GM18873 (cell line): ENCODE data around the gene CACNA2D1.
"Not testable (repeated sequence)": the region's sequence is repeated elsewhere in the genome, so short reads cannot be mapped to it uniquely, and the experiment has no call there.

Experiments
- ATAC-seq: cut with Tn5 transposase; IDR thresholded peaks from one replicate; pipeline ENCODE4 v1.9.1; 2021; ENCODE audit warnings: mild to moderate bottlenecking, moderate library complexity, moderate number of reproducible peaks; ENCODE audit not compliant: unreplicated experiment, low FRiP score

CACNA2D1 gene

DNA sequence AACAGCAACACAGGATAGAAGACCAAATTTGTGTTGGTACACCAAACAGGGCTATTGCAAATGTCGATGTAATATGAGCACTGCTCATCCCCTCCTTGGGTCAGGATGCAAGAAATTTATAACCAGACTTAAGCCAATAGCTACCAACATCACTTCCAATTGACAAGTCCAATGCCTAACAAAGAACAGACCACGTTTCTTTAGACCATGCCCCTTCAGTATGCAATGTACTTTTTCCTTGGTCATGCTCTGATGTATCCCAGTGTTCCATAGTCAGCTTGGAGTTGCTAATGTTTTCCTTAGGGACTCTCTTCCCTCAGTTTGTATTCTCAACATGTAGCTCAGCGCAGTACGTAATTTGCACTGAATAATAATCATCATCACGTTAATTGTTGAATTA lies 7.8 kb downstream of the CACNA2D1 start:
- no peak for ATAC-seq

GRCh38 chr7:82434275-82435022 lies 9.1 kb downstream of the CACNA2D1 start:
- ATAC-seq, result no peak

- ATAC-seq, result no peak
Measured at GRCh38 chr7:82433507-82433906, 10.1 kb downstream of the CACNA2D1 start.

DNA sequence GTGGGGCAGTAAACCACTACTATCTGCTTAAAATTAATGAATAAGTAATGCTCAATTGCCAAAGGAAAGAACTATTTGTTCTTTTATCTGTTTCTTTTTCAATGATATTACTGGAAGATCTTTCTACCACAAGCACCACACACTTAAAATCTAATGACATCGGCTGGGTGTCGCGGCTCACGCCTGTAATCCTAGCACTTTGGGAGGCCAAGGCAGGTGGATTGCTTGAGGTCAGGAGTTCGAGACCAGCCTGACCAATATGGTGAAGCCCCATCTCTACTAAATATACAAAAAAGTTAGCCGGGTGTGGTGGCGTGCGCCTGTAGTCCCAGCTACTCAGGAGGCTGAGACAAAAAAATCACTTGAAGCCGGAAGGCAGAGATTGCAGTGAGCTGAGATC lies 10.8 kb downstream of the CACNA2D1 start:
- not testable (repeated sequence) for ATAC-seq

GRCh38 chr7:82430500-82431465 lies 12.8 kb downstream of the CACNA2D1 start:
- no peak for ATAC-seq

- ATAC-seq, result no peak
Measured at GRCh38 chr7:82429408-82429807, 14.2 kb downstream of the CACNA2D1 start.

DNA sequence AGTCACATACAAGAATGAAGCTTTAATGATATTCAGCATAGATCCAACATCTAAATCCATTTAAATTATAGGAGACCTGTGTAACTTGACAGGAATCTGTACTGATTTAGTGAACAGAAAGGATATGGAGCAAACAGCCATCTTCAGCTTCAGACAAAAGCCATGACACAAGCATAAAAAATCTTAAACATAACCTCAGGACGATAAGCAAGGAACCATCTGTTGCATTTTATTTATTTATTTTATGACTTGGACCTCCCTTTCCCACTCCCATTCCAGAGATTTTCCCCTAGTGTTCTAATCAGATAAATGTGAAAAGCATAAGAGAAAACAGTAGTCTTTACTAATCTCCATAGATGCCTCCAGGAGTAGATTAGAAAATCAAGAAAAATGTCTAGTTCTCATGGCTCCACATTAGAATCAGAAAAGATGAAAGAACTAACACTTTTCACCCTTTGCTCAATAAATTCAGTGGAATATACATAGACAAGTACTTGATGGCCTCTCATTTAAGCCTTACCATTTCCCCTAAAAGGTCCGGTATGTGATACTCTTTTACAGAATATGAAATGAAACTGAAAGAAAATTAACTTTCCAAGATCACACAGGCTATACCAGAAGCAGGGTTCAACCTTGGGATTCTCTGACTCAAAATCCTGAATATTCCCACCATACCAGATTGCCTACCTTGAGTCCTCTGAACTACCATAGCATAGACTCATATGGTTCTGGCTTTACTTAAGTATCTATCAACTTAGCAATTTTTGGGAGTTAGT lies 15.2 kb downstream of the CACNA2D1 start:
- ATAC-seq, result no peak

GRCh38 chr7:82423446-82423845 lies 20.1 kb downstream of the CACNA2D1 start:
- no peak for ATAC-seq

DNA sequence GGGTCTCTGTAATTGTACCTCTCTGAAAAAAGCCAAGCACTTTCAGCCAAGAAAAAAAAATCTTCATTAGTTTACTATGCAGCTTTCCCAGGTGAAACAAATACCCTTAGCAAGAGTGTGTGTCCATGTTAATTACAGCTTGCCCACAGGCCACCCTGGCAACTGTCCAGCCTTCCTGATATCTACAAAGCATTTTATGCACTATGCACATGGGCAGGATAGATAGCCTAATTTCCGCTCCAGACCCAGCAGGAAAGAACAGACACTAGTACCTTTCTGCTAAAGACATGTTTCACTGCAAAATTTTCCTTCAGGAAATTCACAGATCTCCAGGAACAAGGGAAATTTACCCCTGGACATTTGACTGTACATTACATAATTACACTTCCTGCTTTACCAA lies 24.4 kb downstream of the CACNA2D1 start:
- no peak for ATAC-seq

GRCh38 chr7:82417898-82418297 lies 25.7 kb downstream of the CACNA2D1 start:
- ATAC-seq, result no peak

DNA sequence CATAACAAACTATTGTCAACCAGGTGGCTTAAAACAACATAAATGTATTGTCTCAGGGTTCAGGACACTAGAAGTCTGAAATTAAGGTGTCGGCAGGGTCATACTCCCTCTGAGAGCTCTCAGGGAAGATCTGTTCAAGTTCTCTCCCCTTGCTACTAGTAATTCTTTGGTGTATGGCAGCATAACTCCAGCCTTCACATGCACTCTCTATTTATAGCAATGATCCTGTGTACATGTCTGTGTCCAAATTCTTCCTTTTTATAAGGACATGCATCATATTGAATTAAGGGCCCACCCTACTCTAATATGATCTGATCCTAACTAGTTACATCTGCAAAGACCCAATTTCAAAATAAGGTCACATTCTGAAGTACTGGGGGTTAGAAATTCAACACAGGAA lies 27.2 kb downstream of the CACNA2D1 start:
- no peak for ATAC-seq

DNA sequence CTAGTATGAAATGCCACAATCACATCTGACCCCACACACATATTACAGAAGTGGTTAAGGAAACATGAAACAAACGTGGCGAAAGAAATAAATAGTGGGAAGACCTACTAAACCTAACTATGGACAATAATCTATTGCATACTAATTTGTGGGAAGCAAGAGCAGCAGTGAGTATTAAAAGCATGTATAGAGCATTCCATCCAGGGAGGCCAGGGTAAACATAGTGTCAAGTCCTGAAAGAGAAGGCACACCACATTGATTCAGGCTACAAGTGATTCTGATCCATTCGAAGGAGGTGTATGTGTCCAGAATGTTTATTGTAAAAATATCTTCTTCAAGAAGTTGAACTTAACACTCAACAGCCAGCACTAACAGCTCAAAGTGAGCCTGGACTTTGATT lies 29.2 kb downstream of the CACNA2D1 start:
- no peak for ATAC-seq

- no peak for ATAC-seq
Measured at GRCh38 chr7:82413237-82413636, 30.3 kb downstream of the CACNA2D1 start.

DNA sequence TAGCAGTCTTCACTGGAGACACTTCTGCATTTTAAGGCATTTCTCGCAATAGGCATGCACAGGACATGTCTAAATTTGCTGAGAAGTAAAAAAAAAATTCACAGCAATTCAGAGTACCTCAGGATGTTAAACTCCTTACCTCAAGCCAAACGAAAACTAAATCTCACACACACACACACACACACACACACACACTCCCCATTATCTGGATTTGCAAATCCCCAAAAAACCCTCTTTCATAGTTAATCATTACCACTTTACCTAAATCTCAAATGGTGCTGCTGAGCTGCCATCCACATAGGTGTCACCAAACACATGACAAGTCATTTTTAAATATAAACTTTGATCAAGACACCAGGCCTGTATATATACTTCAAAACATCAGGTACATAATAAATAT lies 31.8 kb downstream of the CACNA2D1 start:
- ATAC-seq, result no peak

DNA sequence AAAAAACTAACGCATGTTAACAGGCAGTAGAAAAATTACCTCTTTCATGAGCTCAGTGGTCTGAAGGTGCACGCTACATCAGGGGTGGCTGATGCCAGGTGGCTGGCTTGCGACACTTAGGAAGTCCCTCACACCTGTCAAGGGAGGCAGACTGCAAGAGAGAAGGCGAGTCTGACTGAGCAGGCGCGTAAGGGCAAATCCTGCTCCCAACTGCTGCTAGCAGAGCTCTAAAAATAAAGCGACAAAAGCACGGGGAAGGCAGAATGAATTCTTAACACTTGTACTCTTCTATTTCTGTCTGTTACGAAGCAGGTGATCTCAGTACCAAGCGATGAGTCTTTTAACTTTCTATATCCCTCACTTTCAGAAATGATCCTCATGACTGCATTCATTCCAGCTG lies 33.1 kb downstream of the CACNA2D1 start:
- ATAC-seq, result no peak

- ATAC-seq, result no peak
Measured at GRCh38 chr7:82406937-82407336, 36.6 kb downstream of the CACNA2D1 start.

DNA sequence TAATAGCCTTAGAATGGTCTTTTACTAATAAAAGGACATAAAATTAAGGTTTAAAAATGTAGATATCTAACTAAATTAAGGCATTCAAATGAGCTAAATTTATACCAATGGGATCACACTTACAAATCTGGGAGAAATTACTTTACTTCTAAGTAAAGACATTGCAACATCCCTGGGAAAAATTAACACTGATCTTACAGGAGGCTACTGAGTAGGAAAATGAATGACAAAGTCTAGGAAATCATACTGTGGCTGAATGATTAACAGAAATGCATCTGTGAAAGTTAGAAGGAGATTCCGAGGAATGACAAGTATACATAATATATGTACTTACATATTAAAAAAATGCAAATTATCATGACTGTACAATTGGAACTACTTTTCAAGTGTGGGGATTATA lies 38.3 kb downstream of the CACNA2D1 start:
- no peak for ATAC-seq

GRCh38 chr7:82404652-82405051 lies 38.9 kb downstream of the CACNA2D1 start:
- no peak for ATAC-seq

- ATAC-seq, result no peak
Measured at GRCh38 chr7:82404094-82404493, 39.5 kb downstream of the CACNA2D1 start.

DNA sequence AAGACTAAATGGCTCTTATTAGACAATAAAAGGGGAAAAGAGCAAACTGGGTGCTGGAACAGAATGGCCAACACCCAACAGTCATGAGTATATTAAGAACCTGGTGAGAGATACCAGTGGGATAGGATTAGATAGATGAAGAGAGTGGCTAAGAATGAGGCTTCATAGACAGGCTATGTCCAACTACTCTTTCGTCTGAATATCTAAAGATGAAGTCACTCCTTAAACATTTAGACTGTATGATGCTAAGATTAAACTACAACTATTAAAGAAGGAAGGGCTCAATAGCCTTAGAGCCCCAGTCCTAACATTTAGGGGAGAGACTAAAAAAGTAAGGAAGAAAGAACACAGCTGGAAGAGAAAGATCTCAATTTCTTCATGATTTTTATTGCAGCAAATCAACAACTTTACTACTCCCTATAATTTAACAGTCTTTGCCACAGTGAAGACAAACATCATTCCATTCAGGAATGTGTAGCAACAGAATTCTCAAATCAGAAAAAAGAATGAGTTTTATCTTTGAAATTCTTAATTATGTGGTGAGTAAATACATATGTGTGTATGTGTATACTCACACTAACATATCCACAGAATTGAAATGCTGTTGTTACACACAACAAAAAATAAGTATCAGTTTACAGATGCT lies 45.6 kb downstream of the CACNA2D1 start:
- no peak for ATAC-seq
